ENCODE data around the gene EDDM3A.

Gene EDDM3A

DNA sequence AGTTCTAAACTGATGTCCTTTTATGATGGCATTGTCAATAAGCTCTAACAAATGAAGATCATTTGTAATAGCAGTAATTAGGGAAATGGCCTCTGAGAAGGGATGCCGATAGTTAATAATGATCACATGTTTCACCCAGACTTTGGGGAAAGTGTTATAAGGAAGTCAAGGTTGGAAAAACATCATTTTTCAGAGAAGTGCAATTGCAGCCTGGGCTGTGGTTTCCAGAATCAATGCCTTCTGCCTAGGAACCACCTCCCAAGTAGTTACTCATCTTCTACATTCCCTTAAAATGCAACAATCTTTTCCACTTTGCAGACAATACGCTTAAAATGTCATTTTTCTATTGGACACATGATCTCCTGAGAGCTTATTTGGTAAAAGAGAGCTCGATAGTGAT is 879 bp downstream of the EDDM3A start:
- CTCF ChIA-PET = interaction anchor here (0.6 to 1.7 kb wide), 8 partner anchors 9 to 346 kb away, joined by 3 to 6 read pairs (median 3); no protein-coding TSS in a partner anchor
- TF ChIP-seq, protein P1, sequence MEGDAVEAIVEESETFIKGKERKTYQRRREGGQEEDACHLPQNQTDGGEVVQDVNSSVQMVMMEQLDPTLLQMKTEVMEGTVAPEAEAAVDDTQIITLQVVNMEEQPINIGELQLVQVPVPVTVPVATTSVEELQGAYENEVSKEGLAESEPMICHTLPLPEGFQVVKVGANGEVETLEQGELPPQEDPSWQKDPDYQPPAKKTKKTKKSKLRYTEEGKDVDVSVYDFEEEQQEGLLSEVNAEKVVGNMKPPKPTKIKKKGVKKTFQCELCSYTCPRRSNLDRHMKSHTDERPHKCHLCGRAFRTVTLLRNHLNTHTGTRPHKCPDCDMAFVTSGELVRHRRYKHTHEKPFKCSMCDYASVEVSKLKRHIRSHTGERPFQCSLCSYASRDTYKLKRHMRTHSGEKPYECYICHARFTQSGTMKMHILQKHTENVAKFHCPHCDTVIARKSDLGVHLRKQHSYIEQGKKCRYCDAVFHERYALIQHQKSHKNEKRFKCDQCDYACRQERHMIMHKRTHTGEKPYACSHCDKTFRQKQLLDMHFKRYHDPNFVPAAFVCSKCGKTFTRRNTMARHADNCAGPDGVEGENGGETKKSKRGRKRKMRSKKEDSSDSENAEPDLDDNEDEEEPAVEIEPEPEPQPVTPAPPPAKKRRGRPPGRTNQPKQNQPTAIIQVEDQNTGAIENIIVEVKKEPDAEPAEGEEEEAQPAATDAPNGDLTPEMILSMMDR (IDR thresholded peaks at IDR 0.05; ENCODE audit: control extremely low read depth, extremely low read depth, low read depth, missing control alignments) = no peak
- POLR2A ChIA-PET = no interaction called here
- no peak for DNase-seq (ENCODE audit: extremely low spot score)

DNA sequence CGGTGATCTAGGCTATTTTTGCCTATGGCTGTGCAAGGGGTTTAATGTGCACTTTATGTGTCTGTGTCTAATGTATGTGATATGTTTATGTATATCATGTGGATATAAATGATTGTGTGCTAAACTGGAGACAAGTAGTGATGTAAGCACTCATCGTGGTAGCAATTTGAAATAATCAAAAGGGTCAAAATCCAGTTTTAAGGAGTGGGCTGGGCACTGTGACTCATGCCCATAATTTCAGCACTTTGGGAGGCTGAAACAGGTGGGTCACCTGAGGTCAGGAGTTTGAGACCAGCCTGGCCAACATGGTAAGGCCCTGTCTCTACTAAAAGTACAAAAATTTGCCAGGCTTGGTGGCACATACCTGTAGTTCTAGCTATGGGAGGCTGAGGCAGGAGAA is 2.8 kb downstream of the EDDM3A start:
- DNase-seq (ENCODE audit: extremely low spot score) = no peak
- CTCF ChIA-PET = interaction anchor here (2.0 kb wide), 1 partner anchor 9 kb away, joined by 9 read pairs; no protein-coding TSS in a partner anchor
- TF ChIP-seq, protein P1 (IDR thresholded peaks at IDR 0.05; ENCODE audit: control extremely low read depth, extremely low read depth, low read depth, missing control alignments) = no peak
- POLR2A ChIA-PET = no interaction called here

DNA sequence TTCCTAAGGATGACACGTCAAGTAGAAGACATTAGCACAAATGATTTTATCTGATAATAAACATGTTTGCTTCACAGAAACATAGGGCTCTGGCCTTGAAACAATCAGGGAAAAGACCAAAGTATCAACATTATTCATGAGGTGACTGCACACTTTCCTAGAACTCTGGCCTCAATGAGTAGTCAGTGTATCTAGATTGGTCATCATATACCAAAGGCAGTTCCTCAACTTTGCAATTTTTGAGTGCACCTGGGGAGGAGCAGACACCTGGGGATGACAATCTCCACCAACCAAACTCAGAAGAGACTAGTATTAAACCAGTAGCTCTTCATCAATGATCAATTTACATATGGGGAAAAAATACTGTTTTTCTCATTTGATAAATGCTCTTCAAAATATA is 4.5 kb downstream of the EDDM3A start:
- DNase-seq (ENCODE audit: extremely low spot score) = no peak

DNA sequence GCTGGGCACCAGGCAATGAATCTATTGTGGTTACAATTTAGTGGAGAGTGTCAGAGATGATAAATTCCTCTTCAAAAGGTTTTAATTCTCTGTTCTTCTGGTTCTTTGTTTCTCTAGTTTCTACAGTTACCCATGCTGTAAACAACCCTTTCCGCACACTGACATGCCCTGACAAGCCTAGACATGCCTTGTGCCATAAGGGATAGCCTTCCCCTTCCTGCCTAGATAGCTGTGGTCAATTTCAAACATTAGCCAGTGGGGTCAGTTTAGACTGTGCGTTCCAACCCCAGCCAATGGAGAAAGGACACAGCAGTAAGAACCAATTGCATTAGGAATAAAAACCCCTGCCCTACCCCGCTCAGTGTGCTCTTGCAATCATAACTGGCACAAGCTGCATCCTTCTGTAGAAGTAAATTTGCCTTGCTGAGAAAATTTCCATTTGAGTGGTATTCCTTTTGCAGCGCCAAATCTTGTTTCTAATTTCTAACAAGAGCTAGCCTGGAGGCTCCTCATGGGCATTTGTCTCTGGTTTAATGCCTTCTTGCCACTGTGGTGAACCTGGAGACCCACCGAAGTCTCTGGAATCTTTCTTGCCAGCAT is 6.4 kb downstream of the EDDM3A start:
- ChIA-PET CTCF (interaction anchor here (1.5 kb wide), 1 partner anchor 13 kb away, joined by 3 read pairs; no protein-coding TSS in a partner anchor), POLR2A (no interaction called here)
- no peak for DNase-seq (ENCODE audit: extremely low spot score)
- TF ChIP-seq, protein P1 (IDR thresholded peaks at IDR 0.05; ENCODE audit: control extremely low read depth, extremely low read depth, low read depth, missing control alignments) = no peak

More for the DNA sequence above, 4.5 kb downstream of the EDDM3A start:
- POLR2A ChIA-PET = no interaction called here
- CTCF ChIA-PET = interaction anchor here (0.9 to 1.7 kb wide), 4 partner anchors 11 to 124 kb away, joined by 3 to 5 read pairs (median 4); no protein-coding TSS in a partner anchor
- TF ChIP-seq, protein P1 (IDR thresholded peaks at IDR 0.05; ENCODE audit: control extremely low read depth, extremely low read depth, low read depth, missing control alignments) = no peak

DNA sequence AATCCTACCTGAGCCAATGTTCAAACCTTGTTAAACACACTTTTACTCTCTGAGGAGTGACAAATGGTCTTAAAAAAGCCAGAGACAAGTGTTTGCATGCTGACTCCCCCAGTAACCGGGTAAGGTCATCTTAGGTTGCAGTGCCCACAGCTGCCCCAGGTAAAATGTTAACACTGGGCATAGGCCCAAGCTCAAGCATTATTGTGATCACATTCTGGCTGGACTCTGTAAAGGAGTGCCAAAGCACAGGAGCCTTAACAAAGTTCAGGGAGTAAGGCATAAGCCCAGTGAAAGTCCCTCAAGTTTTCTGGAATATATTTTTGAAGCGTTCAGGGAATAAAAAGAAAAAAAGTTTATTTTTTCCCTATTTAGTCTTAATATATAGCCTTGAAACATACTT is 8.6 kb downstream of the EDDM3A start:
- ChIA-PET CTCF (interaction anchor here (1.5 to 1.9 kb wide), 2 partner anchors 16 to 102 kb away, joined by 4 to 5 read pairs; no protein-coding TSS in a partner anchor), POLR2A (no interaction called here)
- no peak for DNase-seq (ENCODE audit: extremely low spot score)
- TF ChIP-seq, protein P1 (IDR thresholded peaks at IDR 0.05; ENCODE audit: control extremely low read depth, extremely low read depth, low read depth, missing control alignments) = no peak

GRCh38 chr14:20755037-20755436 is 9.3 kb downstream of the EDDM3A start:
- no peak for DNase-seq (ENCODE audit: extremely low spot score)
- TF ChIP-seq, protein P1 (IDR thresholded peaks at IDR 0.05; ENCODE audit: control extremely low read depth, extremely low read depth, low read depth, missing control alignments) = no peak
- ChIA-PET CTCF (interaction anchor here (0.9 to 1.9 kb wide), 4 partner anchors 9 to 103 kb away, joined by 3 to 5 read pairs (median 4); partner anchors contain the start of gene EDDM3A), POLR2A (no interaction called here)
